HEK293 (cell line): Measurements from ENCODE around the gene PDSS2.
A peak's percentile ranks its signal among the peaks of the same experiment; 100 is the strongest.

Experiments used
- BCL11A ChIP-seq: fragments of 450-650 bp; formaldehyde crosslinking; IDR thresholded peaks from 2 replicates; pipeline ENCODE4 v1.5.1; 2016; ENCODE audit warnings: low read depth, missing biosample characterization, missing genetic modification characterization
- CTCF ChIP-seq: fragments of 450-650 bp; formaldehyde crosslinking; IDR thresholded peaks from 2 replicates; pipeline ENCODE4 v1.5.1; 2016; ENCODE audit warnings: missing biosample characterization, missing genetic modification characterization
- KLF10 ChIP-seq: fragments of 450-650 bp; IDR thresholded peaks from 2 replicates; pipeline ENCODE4 v1.5.1; 2018; ENCODE audit warnings: missing biosample characterization, mild to moderate bottlenecking, missing genetic modification characterization
- KLF8 ChIP-seq: fragments of 450-650 bp; formaldehyde crosslinking; IDR thresholded peaks from 2 replicates; pipeline ENCODE4 v1.5.1; 2016; ENCODE audit warnings: missing biosample characterization, missing genetic modification characterization
- REST ChIP-seq: fragments of 450-650 bp; formaldehyde crosslinking; IDR thresholded peaks from 2 replicates; pipeline ENCODE4 v1.5.1; 2016; ENCODE audit warnings: missing biosample characterization, missing genetic modification characterization
- SALL2 ChIP-seq: fragments of 450-650 bp; formaldehyde crosslinking; IDR thresholded peaks from 2 replicates; pipeline ENCODE4 v1.5.0; 2017; ENCODE audit warnings: missing biosample characterization, mild to moderate bottlenecking, missing genetic modification characterization, borderline replicate concordance
- ZBTB7A ChIP-seq: fragments of 450-650 bp; formaldehyde crosslinking; IDR thresholded peaks from 2 replicates; pipeline ENCODE4 v1.5.1; 2016; ENCODE audit warnings: low read depth, missing biosample characterization, missing genetic modification characterization
- ZFP3 ChIP-seq: fragments of 450-650 bp; formaldehyde crosslinking; IDR thresholded peaks from 2 replicates; pipeline ENCODE4 v1.5.1; 2016; ENCODE audit warnings: low read depth, missing biosample characterization, missing genetic modification characterization
- ZNF121 ChIP-seq: fragments of 450-650 bp; formaldehyde crosslinking; IDR thresholded peaks from 2 replicates; pipeline ENCODE4 v1.5.1; 2016; ENCODE audit warnings: missing biosample characterization, missing genetic modification characterization
- ZNF274 ChIP-seq, 2 experiments: fragments of 200-500 bp in 1 of 2; fragments of 450-650 bp in 1 of 2; sonication (Bioruptor generic) in 1 of 2; formaldehyde crosslinking in 1 of 2; IDR thresholded peaks; 2 replicates each; pipeline versions ENCODE4 v1.5.1 to v1.6.1; 2014 to 2016; ENCODE audit warnings: borderline replicate concordance in 1 of 2, inconsistent platforms in 1 of 2, low read length in 1 of 2, missing biosample characterization in 1 of 2, missing genetic modification characterization in 1 of 2
- ZNF654 ChIP-seq: fragments of 450-650 bp; formaldehyde crosslinking; IDR thresholded peaks from 2 replicates; pipeline ENCODE4 v1.5.1; 2016; ENCODE audit warnings: low read depth, missing biosample characterization, missing genetic modification characterization
- ZNF664 ChIP-seq: fragments of 450-650 bp; formaldehyde crosslinking; IDR thresholded peaks from 2 replicates; pipeline ENCODE4 v1.5.1; 2016; ENCODE audit warnings: missing biosample characterization, missing genetic modification characterization
- ZNF707 ChIP-seq: fragments of 450-650 bp; formaldehyde crosslinking; IDR thresholded peaks from 2 replicates; pipeline ENCODE4 v1.5.1; 2016; ENCODE audit warnings: missing biosample characterization, missing genetic modification characterization
- ZNF777 ChIP-seq: fragments of 450-650 bp; formaldehyde crosslinking; IDR thresholded peaks from 2 replicates; pipeline ENCODE4 v1.5.1; 2017; ENCODE audit warnings: missing biosample characterization, missing genetic modification characterization, borderline replicate concordance

GRCh38 chr6:107418118-107418517 is 41.2 kb downstream of the PDSS2 start:
- TF ChIP-seq KLF10 (tag by site-specific recombination): no peak
- no peak for TF ChIP-seq SALL2 (tag by site-specific recombination)
- TF ChIP-seq ZNF654 (tag by site-specific recombination): peak; percentile 22; the same call in 1 of the 2 replicates
- no peak for TF ChIP-seq ZFP3 (tag by site-specific recombination)
- no peak for TF ChIP-seq CTCF (tag by site-specific recombination)
- TF ChIP-seq ZNF121 (tag by site-specific recombination): no peak
- TF ChIP-seq ZNF777 (tag by site-specific recombination): no peak
- TF ChIP-seq ZNF664 (tag by site-specific recombination): no peak
- TF ChIP-seq ZNF707 (tag by site-specific recombination): no peak
- no peak for TF ChIP-seq BCL11A (tag by site-specific recombination)
- TF ChIP-seq ZBTB7A (tag by site-specific recombination): no peak
- no peak for TF ChIP-seq REST (tag by site-specific recombination)
- TF ChIP-seq ZNF274 (IDR thresholded peaks at IDR 0.05; ENCODE audit: low read length): no peak
- no peak for TF ChIP-seq ZNF274 (tag by site-specific recombination; IDR thresholded peaks at IDR 0.05; ENCODE audit: borderline replicate concordance)
- TF ChIP-seq KLF8 (tag by site-specific recombination): no peak
